ENCODE data around the gene FZD8.

Gene FZD8

DNA sequence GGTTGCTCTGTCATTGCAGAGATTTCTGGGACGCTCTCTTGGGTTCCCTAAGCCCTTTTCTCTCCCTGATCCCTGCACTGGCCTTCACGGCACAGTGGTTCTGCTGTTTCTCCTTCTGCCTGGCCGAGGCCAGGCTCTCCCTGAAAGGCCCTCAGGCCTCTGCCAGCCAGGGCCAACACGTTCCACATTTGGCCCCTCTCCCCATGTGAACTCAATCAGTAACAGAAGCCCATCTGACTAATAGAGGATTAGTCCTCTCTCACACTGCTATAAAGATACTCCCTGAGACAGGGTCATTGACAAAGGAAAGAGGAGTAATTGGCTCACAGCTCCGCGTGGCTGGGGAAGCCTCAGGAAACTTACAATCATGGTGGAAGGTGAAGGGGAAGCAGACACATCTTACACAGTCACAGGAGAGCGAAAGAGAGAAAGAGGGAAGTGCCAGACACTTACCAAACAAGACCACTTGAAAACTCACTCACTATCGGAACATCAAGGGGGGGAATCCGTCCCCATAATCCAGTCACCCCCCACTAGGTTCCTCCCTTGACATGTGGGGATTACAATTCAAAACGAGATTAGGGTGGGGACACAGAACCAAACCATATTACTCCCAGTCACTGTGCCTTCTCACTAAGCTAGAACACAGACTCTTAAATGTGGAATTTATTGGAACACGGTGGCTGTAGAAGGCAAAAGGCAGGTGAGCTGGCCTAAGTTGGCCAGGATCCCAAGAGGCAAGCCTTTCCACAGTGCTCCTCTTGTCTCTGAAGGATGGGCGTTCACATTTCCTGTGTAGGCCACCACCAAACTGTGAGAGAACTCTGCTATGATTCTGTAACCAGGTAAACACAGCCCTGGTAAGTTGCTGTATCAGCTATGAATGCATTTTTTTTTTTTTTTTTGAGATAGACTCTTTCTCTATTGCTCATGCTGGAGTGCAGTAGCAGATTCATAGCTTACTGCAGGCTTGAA, 8.8 kb downstream of the FZD8 start:
- Mint-ChIP-seq H3K4me3 (no peak overlapping the region), H3K27me3 (peaks cover 27% of the 10 kb centered on the region), H3K27ac (no peak overlapping the region), H3K9me3 (ENCODE audit: low read depth) (no peaks in the 10 kb centered on the region), H3K36me3 (no peaks in the 10 kb centered on the region), H3K4me1 (ENCODE audit: low read depth) (peaks cover 8% of the 10 kb centered on the region)

DNA sequence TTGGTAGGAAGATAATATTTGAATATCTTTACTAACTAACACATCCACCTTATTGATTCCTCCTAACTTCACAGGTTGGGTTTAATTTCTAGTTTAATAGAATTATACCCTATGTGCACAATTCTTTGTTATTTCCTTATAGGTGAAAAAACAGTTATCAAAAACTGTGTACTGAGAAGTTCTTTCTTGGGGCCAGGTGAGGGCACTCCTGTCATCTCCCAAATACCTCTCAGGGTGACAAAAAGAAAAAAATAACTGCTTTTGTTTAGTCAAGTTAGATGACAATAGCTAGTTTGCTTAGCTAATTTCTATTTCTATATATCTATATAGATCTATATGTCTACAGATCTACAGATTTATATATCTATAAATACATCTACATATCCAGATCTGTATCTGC, 10.1 kb downstream of the FZD8 start:
- no peak overlapping the region for H3K27ac Mint-ChIP-seq

DNA sequence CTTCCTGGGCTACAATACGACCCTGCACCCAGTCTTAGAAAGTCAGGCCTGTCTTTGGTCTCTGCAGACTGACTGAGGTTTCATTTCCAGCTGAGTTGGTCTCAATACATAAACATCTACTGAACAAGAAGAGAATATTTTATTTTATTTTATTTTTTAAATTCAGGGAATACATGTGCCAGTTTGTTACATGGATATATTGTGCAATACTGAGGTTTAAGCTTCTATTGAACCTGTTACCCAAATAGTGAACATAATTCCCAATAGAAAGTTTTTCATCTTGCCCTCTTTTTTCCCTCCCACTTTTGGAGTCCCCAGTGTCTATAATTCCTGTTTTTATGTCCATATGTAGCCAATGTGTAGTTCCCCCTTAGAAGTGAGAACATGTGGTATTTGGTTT, 10.7 kb downstream of the FZD8 start:
- Mint-ChIP-seq H3K27ac (no peak overlapping the region), H3K27me3 (peaks cover 17% of the 10 kb centered on the region), H3K9me3 (ENCODE audit: low read depth) (no peaks in the 10 kb centered on the region), H3K4me1 (ENCODE audit: low read depth) (peaks cover 3% of the 10 kb centered on the region), H3K4me3 (no peak overlapping the region), H3K36me3 (no peaks in the 10 kb centered on the region)

More for the DNA sequence above, 10.1 kb downstream of the FZD8 start:
- Mint-ChIP-seq H3K27me3 (peaks cover 22% of the 10 kb centered on the region), H3K4me1 (ENCODE audit: low read depth) (peaks cover 5% of the 10 kb centered on the region), H3K36me3 (no peaks in the 10 kb centered on the region), H3K9me3 (ENCODE audit: low read depth) (no peaks in the 10 kb centered on the region), H3K4me3 (no peak overlapping the region)

DNA sequence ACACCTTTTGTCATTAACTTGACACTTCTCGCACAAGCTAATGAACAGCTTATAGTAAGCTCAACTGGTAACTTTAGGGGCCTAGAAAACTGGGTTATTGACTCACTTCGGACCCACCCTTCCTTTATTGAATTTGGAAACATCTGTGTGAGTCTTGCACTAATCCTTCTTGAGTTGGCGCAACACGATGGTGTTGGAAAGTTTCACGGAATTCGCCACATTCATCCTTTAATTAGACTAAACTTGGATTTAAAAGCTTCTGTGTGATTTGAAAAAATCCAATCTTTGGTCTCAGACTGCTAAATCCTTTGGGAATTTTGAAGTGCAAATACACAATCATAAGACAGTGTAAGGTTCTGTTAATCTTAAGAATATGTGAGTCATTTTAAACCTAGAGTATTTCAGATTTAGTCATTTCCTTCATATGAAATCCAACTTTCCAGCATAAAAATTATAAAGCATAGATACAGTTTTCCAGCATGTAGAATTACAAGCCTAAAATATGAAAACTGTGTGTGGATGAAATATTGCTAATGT, 15.1 kb downstream of the FZD8 start:
- H3K27me3 Mint-ChIP-seq: peaks cover 22% of the 10 kb centered on the region
- H3K27ac Mint-ChIP-seq: no peak overlapping the region
- H3K36me3 Mint-ChIP-seq: no peaks in the 10 kb centered on the region
- H3K4me1 Mint-ChIP-seq (ENCODE audit: low read depth): no peaks in the 10 kb centered on the region
- H3K9me3 Mint-ChIP-seq (ENCODE audit: low read depth): no peaks in the 10 kb centered on the region
- no peak overlapping the region for H3K4me3 Mint-ChIP-seq

DNA sequence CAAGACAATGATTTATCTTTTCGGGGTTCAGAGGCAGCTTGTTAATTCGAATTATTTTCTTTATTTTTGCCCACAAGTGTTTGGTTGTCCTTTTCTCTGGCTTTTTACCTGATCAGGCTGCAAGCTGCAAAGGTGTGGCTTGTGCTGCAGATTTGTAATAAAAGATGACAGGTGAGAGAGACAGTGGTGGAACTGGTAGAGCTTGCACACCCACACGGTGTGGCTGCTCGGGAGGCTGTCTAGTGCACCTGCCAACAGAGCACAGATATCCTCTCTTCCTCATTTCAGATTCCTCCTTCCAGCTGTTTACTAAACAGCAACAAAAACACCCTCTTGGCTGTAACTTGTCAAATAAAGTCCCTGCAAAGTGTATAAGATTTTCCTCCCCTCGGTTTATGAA, 27.8 kb downstream of the FZD8 start:
- peaks cover 5% of the 10 kb centered on the region for H3K9me3 Mint-ChIP-seq (ENCODE audit: low read depth)
- H3K4me3 Mint-ChIP-seq: no peak overlapping the region
- peaks cover 21% of the 10 kb centered on the region for H3K27me3 Mint-ChIP-seq
- no peak overlapping the region for H3K27ac Mint-ChIP-seq
- no peaks in the 10 kb centered on the region for H3K4me1 Mint-ChIP-seq (ENCODE audit: low read depth)
- peaks cover 2% of the 10 kb centered on the region for H3K36me3 Mint-ChIP-seq

DNA sequence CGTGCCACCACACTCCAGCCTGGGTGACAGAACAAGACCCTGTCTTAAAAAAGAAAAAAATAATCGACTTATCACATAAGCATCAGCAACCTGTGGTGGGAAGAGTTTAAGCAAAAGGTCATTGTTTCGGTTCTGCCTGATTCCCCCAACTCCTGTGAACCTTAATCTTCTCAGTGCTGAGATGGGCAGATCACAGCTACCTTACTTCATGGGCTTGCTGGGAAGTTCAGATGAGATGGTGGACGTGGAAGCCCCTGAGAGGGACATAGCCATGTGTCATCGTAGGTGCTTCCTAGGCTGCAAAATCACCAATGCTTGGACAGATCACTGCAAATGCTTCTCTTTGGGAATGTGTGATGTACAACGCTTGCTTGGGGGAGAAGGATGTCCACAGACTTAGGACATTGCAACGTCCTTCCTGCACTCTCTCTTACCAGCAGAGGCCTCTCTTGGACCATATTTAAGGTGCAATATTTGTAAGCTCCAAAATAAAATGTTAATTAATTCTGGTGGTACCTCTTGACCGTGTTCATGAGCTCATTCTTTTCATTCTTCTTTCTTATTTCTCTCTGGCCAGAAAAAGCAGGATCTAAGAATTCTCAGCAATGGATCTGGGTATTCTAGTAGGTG, 28.4 kb downstream of the FZD8 start:
- Mint-ChIP-seq H3K36me3 (no peaks in the 10 kb centered on the region), H3K4me3 (no peak overlapping the region), H3K9me3 (ENCODE audit: low read depth) (peaks cover 5% of the 10 kb centered on the region), H3K27ac (no peak overlapping the region), H3K27me3 (peaks cover 19% of the 10 kb centered on the region), H3K4me1 (ENCODE audit: low read depth) (no peaks in the 10 kb centered on the region)

DNA sequence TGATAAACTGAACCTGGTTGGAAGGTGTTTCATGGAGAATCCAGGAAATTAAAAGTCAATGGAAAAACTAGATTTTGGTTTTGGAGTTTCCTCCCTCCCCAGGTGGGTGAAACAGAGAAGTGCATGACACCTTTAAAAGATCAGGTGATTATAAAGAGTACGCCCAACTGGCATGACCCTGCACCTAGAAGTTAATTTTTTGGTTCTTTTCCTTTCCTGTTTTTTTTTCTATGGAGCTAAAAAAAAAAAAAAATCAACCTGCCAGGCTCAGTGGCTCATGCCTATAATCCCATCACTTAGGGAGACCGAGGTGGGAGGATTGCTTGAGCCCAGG, 29.0 kb downstream of the FZD8 start:
- Mint-ChIP-seq H3K4me1 (ENCODE audit: low read depth) (no peaks in the 10 kb centered on the region), H3K9me3 (ENCODE audit: low read depth) (peaks cover 5% of the 10 kb centered on the region), H3K27me3 (peaks cover 18% of the 10 kb centered on the region), H3K27ac (no peak overlapping the region), H3K4me3 (no peak overlapping the region), H3K36me3 (no peaks in the 10 kb centered on the region)

DNA sequence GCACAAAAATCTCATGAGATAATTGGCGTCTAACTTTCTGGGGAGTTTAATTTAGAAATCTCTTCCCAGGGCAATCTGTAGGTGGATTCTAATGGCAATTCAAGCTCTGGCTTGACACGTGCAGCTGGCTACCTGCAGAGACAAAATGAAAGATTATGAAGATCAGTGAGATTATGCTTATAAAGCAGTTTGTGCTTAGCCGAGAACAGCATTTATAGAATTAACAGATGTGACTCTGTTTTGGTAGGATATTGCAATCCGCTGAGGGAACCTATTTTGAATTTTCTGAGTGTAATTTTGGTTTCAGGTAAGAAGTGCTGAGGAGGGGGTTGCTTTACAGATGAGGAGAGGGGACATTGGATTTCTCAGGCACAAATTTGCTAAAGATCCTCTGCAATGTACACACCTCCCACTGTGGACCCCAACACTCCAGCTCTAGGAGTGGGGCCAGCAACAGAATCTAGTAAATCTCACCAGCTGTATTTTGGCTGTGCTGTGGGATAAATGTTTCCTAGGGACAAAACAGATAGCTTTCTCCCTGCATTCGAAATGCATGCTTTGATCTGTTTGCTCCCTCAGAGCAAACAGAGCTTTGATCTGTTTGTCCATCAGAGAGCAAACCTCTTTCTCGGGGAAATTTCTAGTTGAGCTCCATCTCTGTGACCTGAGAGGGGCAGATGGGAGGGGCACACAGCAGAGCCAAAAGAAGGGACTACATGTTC, 29.6 kb downstream of the FZD8 start:
- H3K4me1 Mint-ChIP-seq (ENCODE audit: low read depth): no peaks in the 10 kb centered on the region

DNA sequence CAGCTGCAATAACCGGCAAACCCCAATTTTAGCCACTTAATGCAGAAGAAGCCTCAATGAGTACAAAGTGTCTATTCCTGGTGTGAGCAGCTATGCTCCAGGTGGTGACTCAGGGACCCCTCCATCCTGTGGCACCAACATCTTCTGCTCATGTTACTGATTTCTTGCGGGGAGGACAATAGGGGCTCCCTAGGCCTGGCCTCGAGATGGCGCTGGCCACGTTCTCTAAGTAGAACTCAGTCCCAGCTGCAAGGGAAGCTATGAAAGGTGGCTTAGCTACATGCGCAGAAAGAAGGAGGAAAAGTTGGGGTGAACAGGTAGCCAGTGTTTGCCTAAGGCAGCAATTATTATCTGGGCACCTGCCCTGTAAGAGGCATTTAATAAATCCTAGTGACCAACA, 30.3 kb downstream of the FZD8 start:
- Mint-ChIP-seq H3K27ac (no peak overlapping the region), H3K4me1 (ENCODE audit: low read depth) (peaks cover 4% of the 10 kb centered on the region), H3K4me3 (no peak overlapping the region), H3K36me3 (no peaks in the 10 kb centered on the region), H3K27me3 (peaks cover 22% of the 10 kb centered on the region), H3K9me3 (ENCODE audit: low read depth) (peaks cover 5% of the 10 kb centered on the region)

More for the DNA sequence above, 29.6 kb downstream of the FZD8 start:
- H3K4me3 Mint-ChIP-seq: no peak overlapping the region
- peaks cover 5% of the 10 kb centered on the region for H3K9me3 Mint-ChIP-seq (ENCODE audit: low read depth)
- no peak overlapping the region for H3K27ac Mint-ChIP-seq
- H3K27me3 Mint-ChIP-seq: peaks cover 18% of the 10 kb centered on the region
- no peaks in the 10 kb centered on the region for H3K36me3 Mint-ChIP-seq

DNA sequence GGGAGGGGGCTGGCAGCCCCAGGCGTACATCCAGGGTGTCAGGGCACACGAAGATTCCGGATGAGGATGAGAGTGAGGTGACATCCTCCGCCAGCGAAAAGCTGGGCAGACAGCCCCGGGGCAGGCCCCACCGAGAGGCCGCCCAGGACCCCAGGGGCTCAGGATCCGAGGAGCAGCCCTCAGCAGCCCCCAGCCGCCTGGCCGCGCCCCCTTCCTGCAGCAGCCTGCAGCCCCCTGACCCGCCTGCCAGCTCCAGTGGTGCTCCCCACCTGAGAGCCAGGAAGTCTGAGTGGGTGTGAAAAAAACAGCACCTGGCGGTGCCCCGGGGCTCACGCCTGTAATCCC, 33.8 kb downstream of the FZD8 start:
- H3K9me3 Mint-ChIP-seq (ENCODE audit: low read depth): peaks cover 5% of the 10 kb centered on the region
- peaks cover 4% of the 10 kb centered on the region for H3K4me1 Mint-ChIP-seq (ENCODE audit: low read depth)
- no peaks in the 10 kb centered on the region for H3K36me3 Mint-ChIP-seq
- H3K4me3 Mint-ChIP-seq: no peak overlapping the region
- peaks cover 25% of the 10 kb centered on the region for H3K27me3 Mint-ChIP-seq
- no peak overlapping the region for H3K27ac Mint-ChIP-seq

DNA sequence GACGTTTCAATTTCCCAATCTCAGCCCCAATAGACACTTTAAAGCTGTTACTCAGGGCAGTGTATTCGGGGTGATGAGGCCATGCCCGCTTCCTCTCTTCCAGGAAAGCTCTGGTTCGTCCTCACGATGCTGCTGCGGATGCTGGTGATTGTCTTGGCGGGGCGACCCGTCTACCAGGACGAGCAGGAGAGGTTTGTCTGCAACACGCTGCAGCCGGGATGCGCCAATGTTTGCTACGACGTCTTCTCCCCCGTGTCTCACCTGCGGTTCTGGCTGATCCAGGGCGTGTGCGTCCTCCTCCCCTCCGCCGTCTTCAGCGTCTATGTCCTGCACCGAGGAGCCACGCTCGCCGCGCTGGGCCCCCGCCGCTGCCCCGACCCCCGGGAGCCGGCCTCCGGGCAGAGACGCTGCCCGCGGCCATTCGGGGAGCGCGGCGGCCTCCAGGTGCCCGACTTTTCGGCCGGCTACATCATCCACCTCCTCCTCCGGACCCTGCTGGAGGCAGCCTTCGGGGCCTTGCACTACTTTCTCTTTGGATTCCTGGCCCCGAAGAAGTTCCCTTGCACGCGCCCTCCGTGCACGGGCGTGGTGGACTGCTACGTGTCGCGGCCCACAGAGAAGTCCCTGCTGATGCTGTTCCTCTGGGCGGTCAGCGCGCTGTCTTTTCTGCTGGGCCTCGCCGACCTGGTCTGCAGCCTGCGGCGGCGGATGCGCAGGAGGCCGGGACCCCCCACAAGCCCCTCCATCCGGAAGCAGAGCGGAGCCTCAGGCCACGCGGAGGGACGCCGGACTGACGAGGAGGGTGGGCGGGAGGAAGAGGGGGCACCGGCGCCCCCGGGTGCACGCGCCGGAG, 34.4 kb downstream of the FZD8 start:
- no peaks in the 10 kb centered on the region for H3K36me3 Mint-ChIP-seq
- H3K27me3 Mint-ChIP-seq: peaks cover 25% of the 10 kb centered on the region
- H3K9me3 Mint-ChIP-seq (ENCODE audit: low read depth): peaks cover 5% of the 10 kb centered on the region
- H3K27ac Mint-ChIP-seq: no peak overlapping the region
- peaks cover 4% of the 10 kb centered on the region for H3K4me1 Mint-ChIP-seq (ENCODE audit: low read depth)
- peak overlapping the region; percentile 78 for H3K4me3 Mint-ChIP-seq

DNA sequence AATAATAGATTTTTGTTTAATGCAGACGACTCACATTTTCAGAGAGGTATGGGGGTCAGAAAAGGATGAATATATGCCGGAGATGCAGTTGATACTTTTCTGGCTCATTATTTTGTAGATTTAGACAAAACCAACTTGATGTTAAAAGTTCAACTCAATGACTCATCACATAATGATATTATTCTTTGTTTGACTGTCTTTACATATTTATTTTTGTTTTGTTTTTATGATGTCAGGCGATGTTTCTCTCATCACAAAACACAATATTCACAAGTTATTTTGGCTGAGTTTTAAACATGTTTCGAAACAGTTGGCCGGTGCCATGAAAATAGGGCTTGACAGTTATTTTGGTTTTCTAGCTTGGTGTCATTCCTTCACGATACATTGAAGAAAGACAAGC, 35.7 kb downstream of the FZD8 start:
- Mint-ChIP-seq H3K27me3 (peaks cover 25% of the 10 kb centered on the region), H3K9me3 (ENCODE audit: low read depth) (peaks cover 5% of the 10 kb centered on the region), H3K4me1 (ENCODE audit: low read depth) (peaks cover 4% of the 10 kb centered on the region), H3K4me3 (no peak overlapping the region), H3K36me3 (no peaks in the 10 kb centered on the region), H3K27ac (no peak overlapping the region)

DNA sequence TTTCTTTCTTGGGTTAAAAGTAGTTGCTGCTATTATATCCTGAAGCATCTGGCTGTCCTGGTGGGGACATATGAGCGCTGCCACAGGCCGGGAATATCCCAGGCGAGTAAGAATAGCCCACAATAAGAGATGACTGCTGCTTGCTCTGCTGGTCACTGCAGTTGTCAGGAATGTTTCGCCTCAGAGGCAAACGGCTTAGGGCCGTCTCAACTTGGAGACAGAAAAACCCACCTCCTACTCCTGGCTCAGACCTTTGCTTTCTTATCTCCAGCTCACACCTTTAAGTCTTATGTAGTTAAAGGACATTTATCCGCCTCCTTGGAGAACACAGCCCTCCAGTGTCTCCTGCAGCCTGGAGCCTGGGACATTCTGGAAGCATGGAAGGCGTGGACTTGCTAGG, 36.9 kb downstream of the FZD8 start, which contains the start of gene GJD4:
Gene GJD4 (plus strand): TSS at position 151 of the 400 bp plus-strand sequence. CDS start 227 bp downstream, at position 378.
- no peaks in the 10 kb centered on the region for H3K36me3 Mint-ChIP-seq
- peaks cover 27% of the 10 kb centered on the region for H3K27me3 Mint-ChIP-seq
- H3K27ac Mint-ChIP-seq: no peak within 1 kb of the TSS
- H3K4me1 Mint-ChIP-seq (ENCODE audit: low read depth): peaks cover 4% of the 10 kb centered on the region
- peaks cover 5% of the 10 kb centered on the region for H3K9me3 Mint-ChIP-seq (ENCODE audit: low read depth)
- no peak within 1 kb of the TSS for H3K4me3 Mint-ChIP-seq

DNA sequence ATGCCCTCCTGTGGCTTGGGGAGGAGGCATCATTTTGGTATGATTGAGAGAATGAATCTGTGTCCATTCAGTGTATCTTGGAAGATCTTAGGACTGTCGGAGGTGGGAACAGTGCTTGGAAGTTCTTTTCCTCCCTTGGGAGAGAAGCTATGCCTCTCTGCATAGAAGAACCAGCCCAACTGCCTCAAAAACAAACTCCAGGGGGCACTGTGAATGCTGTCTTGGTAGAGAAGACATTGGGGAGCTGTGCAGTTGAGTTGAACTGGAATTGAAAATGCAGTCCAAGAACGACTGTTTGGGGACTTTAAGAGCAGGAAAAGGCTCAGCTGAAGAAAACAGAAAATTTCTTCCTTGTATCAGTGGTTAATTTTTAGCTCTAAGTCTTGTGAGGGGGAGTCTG, 41.9 kb downstream of the FZD8 start:
- H3K4me1 Mint-ChIP-seq (ENCODE audit: low read depth): no peaks in the 10 kb centered on the region
- H3K4me3 Mint-ChIP-seq: no peak overlapping the region
- H3K27me3 Mint-ChIP-seq: peaks cover 16% of the 10 kb centered on the region
- H3K9me3 Mint-ChIP-seq (ENCODE audit: low read depth): no peaks in the 10 kb centered on the region
- H3K36me3 Mint-ChIP-seq: no peaks in the 10 kb centered on the region
- no peak overlapping the region for H3K27ac Mint-ChIP-seq
